HEK293 (cell line): ENCODE measurements around the gene CELSR1.

Experiments used
- CTCF ChIA-PET: fragments of 350-600 bp; formaldehyde crosslinking; extraction: SDS; loops from one replicate; lab custom pipeline; 2021; ENCODE audit warnings: antibody characterized with exemption; lab: Yijun Ruan, JAX
- POLR2A ChIA-PET: fragments of 300-600 bp; formaldehyde crosslinking; extraction: SDS; loops from one replicate; lab custom pipeline; 2020; ENCODE audit warnings: antibody characterized with exemption, inconsistent platforms; lab: Yijun Ruan, JAX
- H3K27ac ChIP-seq: fragments of 200-500 bp; sonication (Bioruptor generic); 2 replicates; pipeline ENCODE4 v1.5.1; 2014; ENCODE audit warnings: low read depth, low read length, control low read depth, inconsistent platforms; ENCODE audit errors: extremely low read depth
- H3K36me3 ChIP-seq, 2 experiments: fragments of 200-500 bp in 1 of 2; sonication (Bioruptor generic) in 1 of 2; 1 replicate in 1 of 2; 2 replicates in 1 of 2; pipeline ENCODE4 v1.5.1; 2014 to 2017; ENCODE audit warnings: inconsistent platforms in 2 of 2, low read length in 2 of 2; ENCODE audit not compliant: control insufficient read depth in 2 of 2, insufficient read depth in 1 of 2
- H3K4me1 ChIP-seq: fragments of 200-500 bp; sonication (Bioruptor generic); 2 replicates; pipeline ENCODE4 v1.5.1; 2014; ENCODE audit warnings: mild to moderate bottlenecking, low read length, inconsistent platforms; ENCODE audit not compliant: control insufficient read depth, insufficient read depth
- H3K4me3 ChIP-seq: 2 replicates; pipeline ENCODE4 v1.5.1; 2011; ENCODE audit warnings: low read depth, mild to moderate bottlenecking, control low read depth, low read length, moderate library complexity
- H3K9me3 ChIP-seq: fragments of 200-500 bp; sonication (Bioruptor generic); 2 replicates; pipeline ENCODE4 v1.5.1; 2014; ENCODE audit warnings: low read depth, low read length, inconsistent platforms; ENCODE audit not compliant: control insufficient read depth, insufficient read depth
- SETDB1 ChIP-seq: IDR thresholded peaks from one replicate; pipeline ENCODE4 v1.6.1; 2017; ENCODE audit warnings: mild to moderate bottlenecking, low read length, moderate library complexity, mixed read lengths; ENCODE audit not compliant: insufficient read length
- ZBTB48 ChIP-seq: fragments of 450-650 bp; formaldehyde crosslinking; IDR thresholded peaks from 2 replicates; pipeline ENCODE4 v1.5.1; 2016; ENCODE audit warnings: missing biosample characterization, missing genetic modification characterization
- ZFP41 ChIP-seq: fragments of 450-650 bp; formaldehyde crosslinking; IDR thresholded peaks from 2 replicates; pipeline ENCODE4 v1.5.1; 2016; ENCODE audit warnings: missing biosample characterization, missing genetic modification characterization, borderline replicate concordance
- ZNF423 ChIP-seq: fragments of 450-650 bp; formaldehyde crosslinking; IDR thresholded peaks from 2 replicates; pipeline ENCODE4 v1.5.1; 2016; ENCODE audit warnings: missing biosample characterization, missing genetic modification characterization
- ZNF433 ChIP-seq: fragments of 450-650 bp; formaldehyde crosslinking; IDR thresholded peaks from 2 replicates; pipeline ENCODE4 v1.5.1; 2016; ENCODE audit warnings: missing biosample characterization, missing genetic modification characterization, low read depth
- ZNF529 ChIP-seq: fragments of 450-650 bp; formaldehyde crosslinking; IDR thresholded peaks from 2 replicates; pipeline ENCODE4 v1.5.1; 2017; ENCODE audit warnings: missing genetic modification characterization, missing biosample characterization; ENCODE audit not compliant: insufficient replicate concordance
- ZNF600 ChIP-seq: fragments of 450-650 bp; formaldehyde crosslinking; IDR thresholded peaks from 2 replicates; pipeline ENCODE4 v1.5.1; 2016; ENCODE audit warnings: missing biosample characterization, missing genetic modification characterization
- ZNF768 ChIP-seq: fragments of 450-650 bp; formaldehyde crosslinking; IDR thresholded peaks from 2 replicates; pipeline ENCODE4 v1.5.1; 2018; ENCODE audit warnings: missing biosample characterization, mild to moderate bottlenecking, missing genetic modification characterization
- TF ChIP-seq, protein P1 (sequence below): fragments of 450-650 bp; formaldehyde crosslinking; IDR thresholded peaks from 2 replicates; pipeline ENCODE4 v1.5.1; 2016; ENCODE audit warnings: missing biosample characterization, missing genetic modification characterization
- TF ChIP-seq, protein P2 (sequence below): fragments of 450-650 bp; formaldehyde crosslinking; IDR thresholded peaks from 2 replicates; pipeline ENCODE4 v1.5.1; 2016; ENCODE audit warnings: missing biosample characterization, missing genetic modification characterization
- TF ChIP-seq, protein P3 (sequence below): fragments of 450-650 bp; formaldehyde crosslinking; IDR thresholded peaks from 2 replicates; pipeline ENCODE4; 2016; ENCODE audit warnings: missing biosample characterization, missing genetic modification characterization
- TF ChIP-seq, protein P4 (sequence below): fragments of 450-650 bp; formaldehyde crosslinking; IDR thresholded peaks from 2 replicates; pipeline ENCODE4 v1.5.1; 2016; ENCODE audit warnings: missing biosample characterization, missing genetic modification characterization

CELSR1 gene

DNA sequence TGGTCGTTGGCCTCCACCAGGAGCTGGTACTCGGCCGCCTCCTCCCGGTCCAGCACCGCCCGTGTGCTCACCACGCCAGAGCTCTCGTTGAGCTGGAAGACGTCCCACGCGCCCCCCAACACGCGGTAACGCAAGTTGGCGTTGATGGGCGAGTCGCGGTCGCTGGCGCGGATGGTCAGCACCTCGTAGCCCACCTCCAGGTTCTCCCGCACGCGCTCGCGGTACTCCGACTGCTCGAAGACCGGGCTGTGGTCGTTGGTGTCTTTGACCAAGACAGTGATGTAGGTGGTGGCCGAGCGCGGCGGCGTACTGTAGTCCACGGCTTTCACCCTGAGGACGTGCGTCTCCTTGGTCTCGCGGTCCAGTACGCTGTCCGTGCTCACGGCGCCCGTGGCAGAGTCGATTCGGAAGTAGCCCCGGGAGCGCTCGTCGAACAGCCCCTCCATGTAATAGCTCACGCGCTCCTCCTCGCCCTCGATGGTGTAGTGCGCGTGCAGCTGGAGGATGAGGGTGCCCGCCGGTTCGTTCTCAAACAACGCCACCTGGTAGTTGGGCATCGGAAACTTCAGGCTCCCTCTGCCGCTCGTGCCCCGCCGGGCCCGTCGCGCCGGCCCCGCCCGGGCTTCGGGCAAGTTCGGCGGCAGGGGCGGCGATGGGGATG, 1.4 kb downstream of the CELSR1 start (continued):
- TF ChIP-seq, protein P1, sequence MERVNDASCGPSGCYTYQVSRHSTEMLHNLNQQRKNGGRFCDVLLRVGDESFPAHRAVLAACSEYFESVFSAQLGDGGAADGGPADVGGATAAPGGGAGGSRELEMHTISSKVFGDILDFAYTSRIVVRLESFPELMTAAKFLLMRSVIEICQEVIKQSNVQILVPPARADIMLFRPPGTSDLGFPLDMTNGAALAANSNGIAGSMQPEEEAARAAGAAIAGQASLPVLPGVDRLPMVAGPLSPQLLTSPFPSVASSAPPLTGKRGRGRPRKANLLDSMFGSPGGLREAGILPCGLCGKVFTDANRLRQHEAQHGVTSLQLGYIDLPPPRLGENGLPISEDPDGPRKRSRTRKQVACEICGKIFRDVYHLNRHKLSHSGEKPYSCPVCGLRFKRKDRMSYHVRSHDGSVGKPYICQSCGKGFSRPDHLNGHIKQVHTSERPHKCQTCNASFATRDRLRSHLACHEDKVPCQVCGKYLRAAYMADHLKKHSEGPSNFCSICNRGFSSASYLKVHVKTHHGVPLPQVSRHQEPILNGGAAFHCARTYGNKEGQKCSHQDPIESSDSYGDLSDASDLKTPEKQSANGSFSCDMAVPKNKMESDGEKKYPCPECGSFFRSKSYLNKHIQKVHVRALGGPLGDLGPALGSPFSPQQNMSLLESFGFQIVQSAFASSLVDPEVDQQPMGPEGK (tag by site-specific recombination) = no peak

DNA sequence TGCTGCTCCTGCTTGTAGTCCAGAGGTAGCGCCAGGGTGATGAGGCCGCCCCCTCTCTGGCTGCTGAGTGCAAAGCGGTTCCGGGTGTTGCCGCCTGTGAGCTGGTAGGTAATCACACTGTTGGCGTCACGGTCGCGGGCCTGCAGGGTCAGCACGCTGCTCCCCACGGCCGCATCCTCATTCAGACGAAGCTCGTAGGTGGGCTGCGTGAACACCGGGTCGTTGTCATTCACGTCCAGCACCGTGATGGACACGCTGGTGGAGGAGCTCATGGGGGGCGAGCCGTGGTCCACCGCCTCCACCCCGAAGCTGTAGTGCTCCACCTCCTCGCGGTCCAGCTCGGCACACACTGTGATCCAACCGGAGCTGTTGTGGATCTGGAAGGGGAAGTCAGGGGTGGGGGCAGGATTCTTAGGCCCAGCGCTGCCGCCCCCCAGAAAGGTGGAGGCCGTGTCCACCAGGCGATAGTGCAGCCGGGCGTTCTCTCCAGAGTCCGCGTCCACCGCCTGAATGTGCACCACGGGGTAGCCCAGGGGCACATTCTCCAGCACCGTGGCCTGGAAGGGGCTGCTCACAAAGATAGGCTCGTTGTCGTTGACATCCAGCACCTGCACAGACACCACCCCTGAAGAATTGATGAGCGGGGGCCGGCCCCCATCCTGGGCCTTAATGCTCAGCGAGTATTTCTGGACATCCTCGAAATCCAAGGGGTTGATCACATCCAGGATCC, 2.4 kb downstream of the CELSR1 start:
- CTCF ChIA-PET = interaction anchor here (0.8 kb wide), 1 partner anchor 28 kb away, joined by 3 read pairs; no protein-coding TSS in a partner anchor
- POLR2A ChIA-PET = no interaction called here
- no peak overlapping the region for H3K27ac ChIP-seq

DNA sequence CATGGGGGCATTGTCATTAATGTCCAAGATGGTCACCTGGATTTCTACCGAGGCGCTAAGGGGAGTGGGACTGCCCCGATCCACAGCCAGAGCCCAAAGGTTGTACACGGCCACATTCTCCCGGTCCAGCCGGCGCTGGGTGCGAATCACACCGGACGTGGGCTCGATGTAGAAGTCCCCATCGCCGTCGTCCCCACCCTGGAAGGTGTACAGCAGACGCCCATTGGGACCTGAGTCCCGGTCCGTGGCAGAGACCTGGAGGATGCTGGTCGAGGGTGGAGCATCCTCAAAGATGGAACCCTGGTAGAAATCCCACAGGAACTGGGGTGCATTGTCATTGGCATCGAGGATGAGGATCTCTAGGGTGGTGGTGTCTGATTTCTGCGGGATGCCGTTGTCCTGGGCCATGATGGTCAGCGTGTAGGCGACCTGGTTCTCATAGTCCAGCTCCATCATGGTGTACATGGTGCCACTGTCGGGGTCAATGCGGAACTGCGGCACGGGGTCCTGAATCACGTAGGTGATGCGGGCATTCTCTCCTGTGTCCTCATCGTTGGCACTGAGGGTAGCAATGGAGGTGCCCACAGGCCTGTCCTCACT, 3.1 kb downstream of the CELSR1 start:
- Histone ChIP-seq H3K36me3 (peaks cover 3 to 24% of the 10 kb centered on the region in 2 experiments; a peak in 2 of 3 replicates), H3K4me1 (peaks cover 20% of the 10 kb centered on the region), H3K27ac (no peak overlapping the region), H3K4me3 (no peak overlapping the region), H3K9me3 (no peaks in the 10 kb centered on the region)
- CTCF ChIA-PET = interaction anchor here (2.3 kb wide), 1 partner anchor 167 kb away, joined by 9 read pairs; no protein-coding TSS in a partner anchor
- peak; percentile 57 for TF ChIP-seq SETDB1
- TF ChIP-seq ZFP41 (tag by site-specific recombination) = no peak
- TF ChIP-seq, protein P2, sequence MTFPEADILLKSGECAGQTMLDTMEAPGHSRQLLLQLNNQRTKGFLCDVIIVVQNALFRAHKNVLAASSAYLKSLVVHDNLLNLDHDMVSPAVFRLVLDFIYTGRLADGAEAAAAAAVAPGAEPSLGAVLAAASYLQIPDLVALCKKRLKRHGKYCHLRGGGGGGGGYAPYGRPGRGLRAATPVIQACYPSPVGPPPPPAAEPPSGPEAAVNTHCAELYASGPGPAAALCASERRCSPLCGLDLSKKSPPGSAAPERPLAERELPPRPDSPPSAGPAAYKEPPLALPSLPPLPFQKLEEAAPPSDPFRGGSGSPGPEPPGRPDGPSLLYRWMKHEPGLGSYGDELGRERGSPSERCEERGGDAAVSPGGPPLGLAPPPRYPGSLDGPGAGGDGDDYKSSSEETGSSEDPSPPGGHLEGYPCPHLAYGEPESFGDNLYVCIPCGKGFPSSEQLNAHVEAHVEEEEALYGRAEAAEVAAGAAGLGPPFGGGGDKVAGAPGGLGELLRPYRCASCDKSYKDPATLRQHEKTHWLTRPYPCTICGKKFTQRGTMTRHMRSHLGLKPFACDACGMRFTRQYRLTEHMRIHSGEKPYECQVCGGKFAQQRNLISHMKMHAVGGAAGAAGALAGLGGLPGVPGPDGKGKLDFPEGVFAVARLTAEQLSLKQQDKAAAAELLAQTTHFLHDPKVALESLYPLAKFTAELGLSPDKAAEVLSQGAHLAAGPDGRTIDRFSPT (tag by site-specific recombination) = 0 out of 2 replicates have a peak, but pooled peaks have one; percentile 19
- POLR2A ChIA-PET = no interaction called here

More for the DNA sequence above, 2.4 kb downstream of the CELSR1 start:
- H3K4me3 ChIP-seq = no peak overlapping the region
- no peaks in the 10 kb centered on the region for H3K9me3 ChIP-seq
- peaks cover 20% of the 10 kb centered on the region for H3K4me1 ChIP-seq
- TF ChIP-seq ZBTB48 (tag by site-specific recombination) (no peak), ZNF768 (tag by site-specific recombination) (no peak), ZNF423 (tag by site-specific recombination) (no peak), ZNF529 (tag by site-specific recombination) (peak; percentile 93), ZNF433 (no peak), ZNF600 (no peak), SETDB1 (peak; percentile 3)
- TF ChIP-seq, protein P3, sequence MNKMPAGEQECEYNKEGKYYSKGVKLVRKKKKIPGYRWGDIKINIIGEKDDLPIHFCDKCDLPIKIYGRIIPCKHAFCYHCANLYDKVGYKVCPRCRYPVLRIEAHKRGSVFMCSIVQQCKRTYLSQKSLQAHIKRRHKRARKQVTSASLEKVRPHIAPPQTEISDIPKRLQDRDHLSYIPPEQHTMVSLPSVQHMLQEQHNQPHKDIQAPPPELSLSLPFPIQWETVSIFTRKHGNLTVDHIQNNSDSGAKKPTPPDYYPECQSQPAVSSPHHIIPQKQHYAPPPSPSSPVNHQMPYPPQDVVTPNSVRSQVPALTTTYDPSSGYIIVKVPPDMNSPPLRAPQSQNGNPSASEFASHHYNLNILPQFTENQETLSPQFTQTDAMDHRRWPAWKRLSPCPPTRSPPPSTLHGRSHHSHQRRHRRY (tag by site-specific recombination) = no peak
- TF ChIP-seq, protein P4, sequence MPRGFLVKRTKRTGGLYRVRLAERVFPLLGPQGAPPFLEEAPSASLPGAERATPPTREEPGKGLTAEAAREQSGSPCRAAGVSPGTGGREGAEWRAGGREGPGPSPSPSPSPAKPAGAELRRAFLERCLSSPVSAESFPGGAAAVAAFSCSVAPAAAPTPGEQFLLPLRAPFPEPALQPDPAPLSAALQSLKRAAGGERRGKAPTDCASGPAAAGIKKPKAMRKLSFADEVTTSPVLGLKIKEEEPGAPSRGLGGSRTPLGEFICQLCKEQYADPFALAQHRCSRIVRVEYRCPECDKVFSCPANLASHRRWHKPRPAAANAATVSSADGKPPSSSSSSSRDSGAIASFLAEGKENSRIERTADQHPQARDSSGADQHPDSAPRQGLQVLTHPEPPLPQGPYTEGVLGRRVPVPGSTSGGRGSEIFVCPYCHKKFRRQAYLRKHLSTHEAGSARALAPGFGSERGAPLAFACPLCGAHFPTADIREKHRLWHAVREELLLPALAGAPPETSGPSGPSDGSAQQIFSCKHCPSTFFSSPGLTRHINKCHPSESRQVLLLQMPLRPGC (tag by site-specific recombination) = no peak
- H3K36me3 ChIP-seq = peaks cover 0 to 22% of the 10 kb centered on the region in 2 experiments; a peak in 2 of 3 replicates
